H1 (cell line): ENCODE data around the gene HIVEP3. TPM values are rescaled to one million over a fixed set of nuclear protein-coding genes. Genes with fewer than 3 reads are reported as not detected.

ENCODE experiments used
- EP300 ChIP-seq, 2 experiments: IDR thresholded peaks; 1 replicate in 1 of 2; 2 replicates in 1 of 2; pipeline ENCODE4 v1.6.1; 2011 to 2012; ENCODE audit warnings: low read depth in 2 of 2, low read length in 2 of 2, mild to moderate bottlenecking in 2 of 2, borderline replicate concordance in 1 of 2, inconsistent platforms in 1 of 2, moderate library complexity in 1 of 2
- RAD21 ChIP-seq, 2 experiments: IDR thresholded peaks in 1 of 2; conservative IDR thresholded peaks in 1 of 2; 2 replicates each; pipeline ENCODE4 v1.6.1; 2011; ENCODE audit warnings: low read depth in 2 of 2, low read length in 2 of 2, improper control_type of control experiment in 1 of 2, inconsistent platforms in 1 of 2, mild to moderate bottlenecking in 1 of 2, moderate library complexity in 1 of 2
- polyA plus RNA-seq, 7 experiments: library from polyadenylated mRNA; depleted of rRNA in 3 of 7; stranded (reverse) in 5 of 7; unstranded in 2 of 7; fragments of >200 nt in 5 of 7; fragments of 200-250 nt in 2 of 7; gene quantifications; 1 replicate in 5 of 7; 2 replicates in 1 of 7; 4 replicates in 1 of 7; pipeline versions ENCODE4 v1.2.1 to v1.2.3, GENCODE V29; 2011 to 2013; ENCODE audit warnings: missing spikeins in 2 of 7, mixed read lengths in 2 of 7
- total RNA-seq: library from RNA; stranded (reverse); fragmentation: NEBNext Ultra II Directional; extraction: Animal tissue kit (Norgen Biotek cat#: 25700); gene quantifications from 2 replicates; pipeline ENCODE4 v1.2.1, GENCODE V29; 2021

The HIVEP3 gene
- total and polyA plus RNA-seq, 2 of the 8 experiments (the other 6 are each of a cell fraction or from before 2014, with no cell fraction given) = 0.24 to 0.69 TPM

- no peak for TF ChIP-seq EP300 (IDR thresholded peaks at IDR 0.05; ENCODE audit: borderline replicate concordance in 1 of 2, low read depth in 2 of 2, low read length in 2 of 2)
- TF ChIP-seq RAD21 (IDR thresholded peaks at IDR 0.05 in 1 of 2, conservative IDR thresholded peaks at IDR 0.05 in 1 of 2; ENCODE audit: low read depth in 2 of 2, low read length in 2 of 2) = no peak
Measured at GRCh38 chr1:41486371-41487125, 432.2 kb downstream of the HIVEP3 start (continued).
